SK-N-SH treated with all-trans-retinoic acid at 6 μM for 48 hours (cell line): ENCODE data around the gene EFCAB14.

Source experiments
- ATAC-seq: fragments of 200-7000 bp; cut with Tn5 transposase; 3 replicates; pipeline ENCODE4 v1.9.1; 2020; ENCODE audit warnings: mild to moderate bottlenecking, moderate library complexity
- ARNTL ChIP-seq: fragments of 450-650 bp; formaldehyde crosslinking; IDR thresholded peaks from 2 replicates; pipeline ENCODE4 v1.5.0; 2020; ENCODE audit warnings: low read depth, mild to moderate bottlenecking, moderate library complexity, borderline replicate concordance
- BACH2 ChIP-seq: fragments of 250-450 bp; sonication (Bioruptor Pico); IDR thresholded peaks from 2 replicates; pipeline ENCODE4 v1.9.0; 2021; ENCODE audit warnings: mild to moderate bottlenecking, borderline replicate concordance
- CSDC2 ChIP-seq: fragments of 250-450 bp; sonication (Bioruptor Pico); IDR thresholded peaks from 2 replicates; pipeline ENCODE4 v1.5.0; 2020; ENCODE audit warnings: mild to moderate bottlenecking, moderate library complexity
- CSRNP3 ChIP-seq: fragments of 250-450 bp; sonication (Bioruptor Pico); IDR thresholded peaks from 2 replicates; pipeline ENCODE4 v1.5.1; 2021; ENCODE audit warnings: mild to moderate bottlenecking, moderate library complexity
- ESRRG ChIP-seq: fragments of 250-450 bp; sonication (Bioruptor Pico); IDR thresholded peaks from 2 replicates; pipeline ENCODE4 v1.6.1; 2021; ENCODE audit warnings: mild to moderate bottlenecking
- GLIS3 ChIP-seq: fragments of 250-450 bp; sonication (Bioruptor Pico); IDR thresholded peaks from 2 replicates; pipeline ENCODE4 v1.5.0; 2020; ENCODE audit warnings: mild to moderate bottlenecking, moderate library complexity
- ISL1 ChIP-seq: fragments of 250-450 bp; sonication (Bioruptor Pico); IDR thresholded peaks from 2 replicates; pipeline ENCODE4 v2.1.2; 2022; ENCODE audit warnings: mild to moderate bottlenecking, moderate library complexity
- OSR1 ChIP-seq: fragments of 250-450 bp; sonication (Bioruptor Pico); IDR thresholded peaks from 2 replicates; pipeline ENCODE4 v1.8.0; 2022; ENCODE audit warnings: moderate library complexity, mild to moderate bottlenecking, inconsistent platforms
- PATZ1 ChIP-seq: fragments of 250-450 bp; sonication (Bioruptor Pico); IDR thresholded peaks from 2 replicates; pipeline ENCODE4 v1.8.0; 2020; ENCODE audit warnings: mild to moderate bottlenecking, moderate library complexity, borderline replicate concordance
- POU6F1 ChIP-seq: fragments of 250-450 bp; sonication (Bioruptor Pico); IDR thresholded peaks from 2 replicates; pipeline ENCODE4 v1.8.0; 2021; ENCODE audit warnings: low read depth, mild to moderate bottlenecking, moderate library complexity, borderline replicate concordance
- PPARA ChIP-seq: fragments of 250-450 bp; sonication (Bioruptor Pico); IDR thresholded peaks from 2 replicates; pipeline ENCODE4 v1.5.0; 2020; ENCODE audit warnings: mild to moderate bottlenecking, borderline replicate concordance
- RARB ChIP-seq: fragments of 250-450 bp; sonication (Bioruptor Pico); IDR thresholded peaks from 2 replicates; pipeline ENCODE4 v1.8.0; 2021; ENCODE audit warnings: mild to moderate bottlenecking, moderate library complexity
- SNAI2 ChIP-seq: fragments of 250-450 bp; sonication (Bioruptor Pico); IDR thresholded peaks from 2 replicates; pipeline ENCODE4 v1.5.0; 2020; ENCODE audit warnings: mild to moderate bottlenecking, moderate library complexity
- TCF4 ChIP-seq: fragments of 250-450 bp; sonication (Bioruptor Pico); IDR thresholded peaks from 2 replicates; pipeline ENCODE4 v1.8.0; 2021; ENCODE audit warnings: mild to moderate bottlenecking, moderate library complexity, borderline replicate concordance
- TSHZ2 ChIP-seq: fragments of 250-450 bp; sonication (Bioruptor Pico); IDR thresholded peaks from 2 replicates; pipeline ENCODE4 v1.5.0; 2020; ENCODE audit warnings: mild to moderate bottlenecking, moderate library complexity
- ZC3H10 ChIP-seq: fragments of 250-450 bp; sonication (Bioruptor Pico); IDR thresholded peaks from 2 replicates; pipeline ENCODE4 v1.5.1; 2021; ENCODE audit warnings: mild to moderate bottlenecking, moderate library complexity
- ZFP3 ChIP-seq: fragments of 250-450 bp; sonication (Bioruptor Pico); IDR thresholded peaks from 2 replicates; pipeline ENCODE4 v1.5.0; 2020; ENCODE audit warnings: mild to moderate bottlenecking, moderate library complexity
- ZFP30 ChIP-seq: fragments of 450-650 bp; formaldehyde crosslinking; IDR thresholded peaks from 2 replicates; pipeline ENCODE4 v1.5.0; 2022; ENCODE audit warnings: mild to moderate bottlenecking, moderate library complexity
- ZNF565 ChIP-seq: fragments of 450-650 bp; formaldehyde crosslinking; conservative IDR thresholded peaks from 2 replicates; pipeline ENCODE4 v1.5.0; 2020; ENCODE audit warnings: low read depth, mild to moderate bottlenecking, moderate library complexity
- ZNF70 ChIP-seq: fragments of 450-650 bp; formaldehyde crosslinking; IDR thresholded peaks from 2 replicates; pipeline ENCODE4 v1.5.0; 2020; ENCODE audit warnings: mild to moderate bottlenecking, moderate library complexity

The EFCAB14 gene

GRCh38 chr1:46718727-46719622 lies at the start of gene EFCAB14:
EFCAB14 (minus strand) TSS chr1:46719114; CDS start chr1:46718087, 1,027 bp downstream.
- no peak for TF ChIP-seq ZFP30 (CRISPR knock-in tag)
- no peak for TF ChIP-seq RARB (CRISPR knock-in tag)
- TF ChIP-seq TCF4 (CRISPR knock-in tag), result no peak
- no peak for TF ChIP-seq PPARA (CRISPR knock-in tag)
- no peak for TF ChIP-seq GLIS3 (CRISPR knock-in tag)
- TF ChIP-seq OSR1 (CRISPR knock-in tag), result no peak
- no peak for TF ChIP-seq ZFP3 (CRISPR knock-in tag)
- TF ChIP-seq ISL1 (CRISPR knock-in tag), result no peak
- no peak for TF ChIP-seq POU6F1 (CRISPR knock-in tag)
- no peak for TF ChIP-seq CSDC2 (CRISPR knock-in tag)
- no peak for TF ChIP-seq PATZ1 (CRISPR knock-in tag)
- TF ChIP-seq ZNF565, result no peak
- TF ChIP-seq SNAI2 (CRISPR knock-in tag), result no peak
- no peak for TF ChIP-seq ESRRG (CRISPR knock-in tag)
- no peak for TF ChIP-seq BACH2 (CRISPR knock-in tag)
- no peak for TF ChIP-seq ZNF70
- ATAC-seq, result peak; percentile 97

- ATAC-seq, result no peak
- TF ChIP-seq CSRNP3, result no peak
- TF ChIP-seq ZFP30 (CRISPR knock-in tag), result no peak
- TF ChIP-seq TSHZ2 (CRISPR knock-in tag), result no peak
- TF ChIP-seq OSR1 (CRISPR knock-in tag), result no peak
- TF ChIP-seq ZC3H10 (CRISPR knock-in tag), result no peak
Observed at GRCh38 chr1:46768445-46768844, 49.5 kb upstream of the EFCAB14 start.

GRCh38 chr1:46767649-46768282 lies 48.9 kb upstream of the EFCAB14 start:
- TF ChIP-seq BACH2 (CRISPR knock-in tag), result no peak
- TF ChIP-seq CSDC2 (CRISPR knock-in tag), result no peak
- TF ChIP-seq ARNTL (CRISPR knock-in tag), result no peak
- no peak for TF ChIP-seq OSR1 (CRISPR knock-in tag)
- TF ChIP-seq ZFP3 (CRISPR knock-in tag), result no peak
- no peak for TF ChIP-seq TCF4 (CRISPR knock-in tag)
- TF ChIP-seq SNAI2 (CRISPR knock-in tag), result no peak
- TF ChIP-seq TSHZ2 (CRISPR knock-in tag), result no peak
- TF ChIP-seq POU6F1 (CRISPR knock-in tag), result no peak
- TF ChIP-seq ISL1 (CRISPR knock-in tag), result no peak
- TF ChIP-seq CSRNP3, result no peak
- TF ChIP-seq ZNF565, result no peak
- TF ChIP-seq, all 23 proteins: peak for 0
- ATAC-seq, result no peak
